ENCODE data around the gene TFAP2C.
"Not testable (repeated sequence)": the region's sequence is repeated elsewhere in the genome, so short reads cannot be mapped to it uniquely, and the experiment has no call there.

TFAP2C gene

DNA sequence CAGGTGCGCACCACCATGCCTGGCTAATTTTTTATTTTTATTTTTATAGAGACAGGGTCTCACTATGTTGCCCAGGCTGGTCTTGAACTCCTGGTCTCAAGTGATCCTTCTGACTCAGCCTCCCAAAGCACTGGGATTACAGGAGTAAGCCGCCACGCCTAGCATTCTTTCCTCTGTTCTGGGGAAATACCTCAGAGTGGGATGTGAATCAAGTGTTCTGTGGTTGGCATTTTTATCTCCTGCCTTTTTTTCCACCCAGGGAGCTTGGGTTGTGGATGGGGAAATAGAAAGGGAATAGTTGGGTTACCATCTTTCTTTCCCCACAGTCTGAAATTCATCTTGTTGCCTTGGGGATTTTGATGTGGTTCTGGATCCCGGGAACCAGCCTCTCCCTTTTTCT lies 24.1 kb downstream of the TFAP2C start:
- DNase-seq (ENCODE audit: low spot score) = no peak

DNA sequence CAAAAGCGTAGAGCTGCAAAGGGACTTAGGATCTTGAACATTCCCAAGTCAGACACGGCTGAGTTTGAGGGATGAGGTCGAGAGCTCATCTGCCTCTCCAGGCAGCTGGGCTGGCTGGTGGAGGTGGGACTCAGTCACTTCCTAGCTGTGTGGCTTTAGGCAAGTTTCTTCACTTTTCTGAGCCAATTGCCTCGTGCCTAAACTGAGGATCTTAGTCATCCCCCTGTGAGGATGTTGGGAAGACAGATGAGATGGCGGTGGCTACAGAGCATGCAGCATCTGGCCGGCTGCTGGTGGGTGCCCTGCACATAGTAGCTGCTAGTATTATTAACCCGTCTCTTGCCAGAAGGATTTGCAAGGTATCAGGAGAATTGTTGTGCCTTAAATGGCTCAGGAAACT lies 27.5 kb downstream of the TFAP2C start:
- DNase-seq (ENCODE audit: low spot score) = no peak

DNA sequence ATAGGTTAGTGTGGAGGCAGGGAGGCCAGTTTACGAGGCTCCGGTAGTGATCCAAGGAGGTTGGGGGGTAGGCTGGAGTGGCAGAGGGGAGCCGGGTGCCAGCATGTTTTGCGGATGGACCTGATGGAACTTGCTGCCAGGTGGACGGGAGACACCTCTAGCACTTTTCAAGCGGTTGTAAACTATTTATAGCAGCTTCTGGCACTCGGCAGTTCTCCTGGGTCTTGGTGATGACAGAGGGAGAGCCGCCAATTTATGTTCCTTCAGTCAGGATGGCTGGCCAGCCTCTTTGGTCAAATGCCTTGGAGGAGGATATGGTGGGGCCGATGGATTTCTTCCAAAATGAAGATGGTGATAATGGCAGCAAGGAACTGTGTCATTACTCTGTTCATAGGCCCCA lies 28.8 kb downstream of the TFAP2C start:
- no peak for DNase-seq (ENCODE audit: low spot score)

DNA sequence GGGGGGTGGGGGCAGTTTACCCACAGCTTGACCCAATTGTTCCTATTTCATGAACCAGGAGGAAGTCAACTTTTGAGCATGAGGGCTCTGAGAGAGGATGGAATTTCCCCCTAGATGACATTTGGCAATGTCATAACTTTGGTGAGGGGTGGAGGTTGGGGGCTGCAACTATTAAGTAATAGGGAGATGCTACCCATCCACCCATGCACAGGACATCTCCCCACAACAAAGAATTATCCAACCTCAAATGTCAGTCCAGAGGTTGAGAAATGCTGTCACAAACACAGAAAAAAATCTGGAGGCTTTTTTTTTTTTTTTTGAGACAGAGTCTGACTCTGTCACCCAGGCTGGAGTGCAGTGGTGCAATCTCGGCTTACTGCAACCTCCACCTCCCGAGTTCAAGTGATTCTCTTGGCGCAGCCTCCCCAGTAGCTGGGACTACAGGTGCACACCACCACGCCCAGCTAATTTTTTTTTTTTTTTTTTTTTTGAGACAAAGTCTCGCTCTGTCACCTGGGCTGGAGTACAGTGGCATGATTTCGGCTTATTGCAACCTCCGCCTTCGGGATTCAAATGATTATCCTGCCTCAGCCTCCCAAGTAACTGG lies 29.3 kb downstream of the TFAP2C start:
- DNase-seq (ENCODE audit: low spot score) = not testable (repeated sequence)

DNA sequence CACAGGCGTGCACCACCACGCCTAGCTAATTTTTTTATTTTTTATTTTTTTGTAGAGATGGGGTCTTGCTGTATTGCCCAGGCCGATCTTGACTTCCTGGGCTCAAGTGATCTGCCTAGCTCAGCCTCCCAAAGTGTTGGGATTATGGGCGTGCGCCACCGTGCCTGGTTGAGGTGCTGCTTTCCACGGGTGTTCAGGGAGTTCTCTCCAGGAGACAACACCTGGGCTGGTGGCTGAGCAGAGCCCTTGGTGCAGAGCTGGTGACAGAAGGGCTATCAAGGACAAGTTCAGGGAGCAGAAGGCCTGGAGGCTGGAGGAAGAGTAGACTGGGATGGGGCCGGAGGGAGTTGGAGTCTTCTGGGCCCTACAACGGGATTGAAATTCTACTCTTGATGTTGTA lies 34.6 kb downstream of the TFAP2C start:
- DNase-seq (ENCODE audit: low spot score) = no peak

DNA sequence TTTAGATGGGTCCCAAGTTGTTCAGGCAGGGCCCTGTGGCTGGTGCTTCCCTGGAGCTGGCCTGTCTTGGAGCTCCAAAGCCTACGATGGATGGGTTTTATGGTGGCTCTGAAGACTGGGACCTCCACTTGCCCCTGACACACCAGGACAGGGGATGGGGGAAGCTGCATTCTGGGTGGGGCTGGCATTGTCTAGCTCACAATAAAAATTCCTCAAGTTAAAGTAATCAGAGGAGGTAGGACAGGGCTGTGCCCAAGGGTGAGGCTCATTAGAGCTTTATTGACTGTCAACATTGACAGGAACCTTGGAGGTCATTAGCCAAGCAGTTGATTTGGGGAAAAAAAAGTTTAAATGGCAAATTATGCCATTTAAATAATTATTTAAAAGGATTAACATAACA lies 35.7 kb downstream of the TFAP2C start:
- DNase-seq (ENCODE audit: low spot score) = no peak

DNA sequence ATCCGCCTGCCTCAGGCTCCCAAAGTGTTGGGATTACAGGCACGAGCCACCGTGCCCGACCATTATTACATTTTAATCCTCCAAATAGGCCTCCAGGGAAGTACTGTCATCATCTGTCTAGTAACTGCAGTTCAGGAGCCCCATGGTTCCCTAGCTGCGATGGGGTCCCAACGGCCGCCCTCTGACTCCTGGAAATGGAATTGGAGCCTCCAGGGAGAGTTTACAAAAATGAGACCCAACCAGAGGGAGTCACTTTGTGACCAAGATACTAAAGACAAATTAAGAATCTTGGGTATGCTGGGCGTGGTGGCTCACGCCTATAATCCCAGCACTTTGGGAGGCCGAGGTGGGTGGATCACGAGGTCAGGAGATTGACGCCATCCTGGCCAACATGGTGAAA lies 36.7 kb downstream of the TFAP2C start:
- no peak for DNase-seq (ENCODE audit: low spot score)

DNA sequence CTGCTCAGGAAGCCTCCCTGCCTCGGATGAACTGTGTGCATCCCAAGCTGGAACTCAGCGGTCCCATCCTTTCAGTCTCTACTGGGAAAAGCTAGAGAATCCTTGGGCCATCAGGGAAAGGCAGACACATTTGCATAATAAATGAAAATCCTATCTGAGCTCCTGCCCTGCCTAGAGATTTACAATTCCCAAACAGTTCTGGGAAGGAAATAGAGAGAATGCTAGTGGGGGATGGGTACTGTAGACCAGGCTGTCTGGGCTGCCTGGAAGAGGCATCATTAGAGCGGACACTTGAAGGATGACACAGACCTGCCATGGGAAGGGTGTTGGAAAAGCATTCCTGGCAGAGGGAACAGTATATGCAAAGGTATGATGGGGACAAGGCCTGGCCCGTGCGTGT lies 44.3 kb downstream of the TFAP2C start:
- DNase-seq (ENCODE audit: low spot score) = no peak

DNA sequence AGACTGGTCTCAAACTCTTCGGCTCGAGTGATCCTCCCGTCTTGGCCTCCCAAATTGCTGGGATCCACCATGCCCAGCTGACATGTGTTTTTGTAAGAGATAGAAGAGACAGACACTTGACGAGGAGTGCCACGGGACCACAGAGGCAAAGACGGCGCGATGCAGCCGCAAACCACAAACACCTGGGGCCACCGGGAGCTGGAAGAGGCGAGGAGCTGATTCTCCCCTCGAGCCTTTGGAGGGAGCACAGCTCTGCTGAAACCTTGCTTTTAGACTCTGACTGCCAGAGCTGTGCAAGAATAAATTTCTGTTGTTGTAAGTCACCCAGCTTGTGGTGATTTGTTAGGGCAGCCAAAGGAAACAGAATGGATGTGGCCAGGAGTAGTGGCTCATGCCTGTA lies 46.9 kb downstream of the TFAP2C start:
- no peak for DNase-seq (ENCODE audit: low spot score)

DNA sequence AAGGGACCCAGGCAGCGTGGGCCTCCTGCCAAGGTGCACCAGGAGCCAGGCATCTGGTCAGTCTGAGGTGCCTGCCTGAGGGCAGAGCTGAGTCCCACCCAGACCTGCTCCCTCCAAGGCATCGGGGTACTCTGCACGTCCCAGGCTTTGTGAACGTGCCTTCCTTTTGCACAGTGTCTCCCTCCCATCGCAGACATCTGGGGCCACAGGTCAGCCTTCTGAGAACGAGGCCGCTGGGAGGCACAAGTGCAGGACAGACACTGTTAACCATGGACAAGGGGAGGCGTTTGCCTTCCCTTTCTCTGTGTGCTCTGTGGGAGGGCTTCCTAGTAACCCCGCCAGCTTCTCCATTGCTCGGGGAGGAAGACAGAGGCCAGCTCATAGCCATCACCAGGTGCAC lies 47.6 kb downstream of the TFAP2C start:
- no peak for DNase-seq (ENCODE audit: low spot score)

DNA sequence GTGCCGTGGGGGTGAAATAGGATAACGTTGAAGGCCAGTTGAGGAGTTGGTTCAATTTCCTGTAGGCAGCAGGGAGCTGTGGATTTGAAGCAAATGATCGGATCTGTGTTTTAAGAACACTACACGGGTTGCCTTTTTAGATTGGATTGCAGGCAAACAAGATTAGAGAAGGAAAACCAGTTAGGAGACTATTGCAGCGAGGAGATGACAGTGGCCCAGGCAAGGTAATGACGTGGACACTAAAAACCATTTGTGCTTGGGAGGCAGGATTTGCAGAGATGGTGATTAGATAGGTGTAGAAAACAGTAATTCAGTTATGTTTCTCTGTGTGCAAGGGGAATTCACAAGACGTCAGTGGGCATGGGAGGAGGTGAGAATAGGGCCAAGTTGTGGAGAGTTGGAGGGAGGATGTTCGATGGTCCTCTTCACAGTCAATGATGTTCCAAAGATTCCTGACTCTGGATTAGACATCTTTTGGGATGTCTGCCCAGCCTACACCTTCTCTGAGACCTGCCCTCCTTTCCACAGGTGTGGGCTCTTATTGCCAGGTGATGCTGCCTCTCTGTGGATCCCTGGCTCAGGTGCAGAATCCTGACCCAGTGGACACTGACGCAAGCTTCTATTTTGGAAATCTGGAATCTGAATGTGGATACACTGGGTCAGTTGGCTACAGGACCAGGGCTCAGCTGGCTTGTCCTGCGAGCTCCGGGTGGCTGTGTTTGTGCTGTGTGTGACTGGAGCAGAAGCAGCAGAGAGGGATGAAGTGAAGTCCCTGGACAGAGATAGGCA lies 54.2 kb downstream of the TFAP2C start:
- no peak for DNase-seq (ENCODE audit: low spot score)

DNA sequence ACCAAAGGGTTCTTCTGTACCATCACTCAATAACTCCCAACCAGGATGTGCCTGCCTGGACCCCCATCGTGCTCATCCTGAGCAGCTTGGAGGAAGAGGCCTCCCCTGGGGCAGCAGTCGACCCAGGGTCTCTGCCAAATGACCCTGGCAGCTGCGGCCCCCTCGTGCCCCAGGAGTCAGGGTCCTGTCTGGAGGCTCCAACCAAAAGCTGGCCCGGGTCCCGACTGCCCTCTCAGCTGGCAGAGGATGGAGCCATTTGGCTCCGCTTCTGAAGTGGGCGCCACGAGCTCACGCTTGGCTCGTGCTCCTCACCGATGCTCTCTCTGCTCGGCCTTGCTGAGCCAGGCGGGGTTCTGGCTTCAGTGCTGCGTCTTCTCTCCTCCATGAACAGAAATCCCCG lies 56.8 kb downstream of the TFAP2C start:
- DNase-seq (ENCODE audit: low spot score) = no peak

DNA sequence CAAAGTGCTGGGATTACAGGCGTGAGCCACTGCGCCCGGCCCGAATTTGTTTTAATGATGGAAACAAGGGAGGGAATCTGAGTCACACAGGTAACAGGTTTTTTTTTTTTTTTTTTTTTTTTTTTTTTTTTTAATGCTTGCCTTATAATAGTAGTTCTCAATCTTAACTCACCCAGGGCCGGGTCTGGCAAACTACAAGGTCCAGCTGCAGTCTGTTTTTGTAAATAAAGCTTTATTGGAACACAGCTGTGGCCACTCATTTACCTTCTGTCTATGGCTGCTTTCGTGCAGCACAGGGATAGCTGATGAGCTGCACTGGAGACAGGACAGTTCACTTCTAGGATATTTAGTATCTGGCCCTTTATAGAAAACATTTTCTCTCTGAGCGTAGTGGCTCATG lies 58.0 kb downstream of the TFAP2C start:
- DNase-seq (ENCODE audit: low spot score) = no peak

DNA sequence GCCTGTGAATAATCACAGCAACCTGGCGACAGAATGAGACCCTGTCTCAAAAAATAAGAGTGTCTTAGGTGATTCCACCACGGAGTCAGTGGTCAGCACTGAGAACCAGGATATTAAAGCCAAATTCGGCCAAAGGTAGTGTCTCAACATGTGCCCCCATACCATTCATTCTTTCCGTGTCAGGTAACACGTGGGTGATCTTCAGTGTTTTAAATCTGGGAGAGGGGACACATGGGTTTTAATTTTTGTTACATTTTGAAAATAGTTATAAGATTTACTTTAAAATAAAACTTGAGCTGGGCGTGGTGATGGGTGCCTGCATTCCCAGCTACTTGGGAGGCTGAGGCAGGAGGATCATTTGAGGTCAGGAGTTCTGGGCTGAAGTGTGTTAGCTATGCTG lies 59.0 kb downstream of the TFAP2C start:
- DNase-seq (ENCODE audit: low spot score) = no peak

Measured in pons (tissue), 1 donor.